ENCODE measurements around the gene WSCD2. TPM values are rescaled to one million over a fixed set of nuclear protein-coding genes. Genes with fewer than 3 reads are reported as not detected.

The WSCD2 gene
- total RNA-seq (1 to 10 TPM in 1 of 2 donors, under 1 TPM in 1; 0.50 to 1.7 TPM), polyA plus RNA-seq (ENCODE audit: insufficient read depth, low read depth, low replicate concordance) (0.94 TPM)
- long read RNA-seq, donor 1: 0 reads
- long read RNA-seq, donor 2: 0 reads

GRCh38 chr12:108129017-108129812 is at the start of gene WSCD2:
TSS of gene WSCD2 (plus strand) at chr12:108129288. CDS start at chr12:108195833, 66,545 bp downstream.
- Histone ChIP-seq H3K36me3 (ENCODE audit: low read depth, missing control alignments) (no peaks in the 10 kb centered on the region), H3K27me3 (no peaks in the 10 kb centered on the region), H3K4me3 (peak within 1 kb of the TSS; percentile 54 to 57), H3K9me3 (no peaks in the 10 kb centered on the region), H3K4me1 (peaks cover 7% of the 10 kb centered on the region), H3K27ac (no peak within 1 kb of the TSS)
- peak; percentile 66 for DNase-seq
- TF ChIP-seq CTCF (IDR thresholded peaks at IDR 0.05): peak in 1 of 3 experiments; percentile 7
- TF ChIP-seq POLR2A (IDR thresholded peaks at IDR 0.05): no peak
- WGBS, 2 donors: 3 to 4% methylated on average over 18 to 51 of the region's 74 CpGs
- intact Hi-C loops (cut with DNase I; ENCODE audit: low total_unique reads): no loop called here

GRCh38 chr12:108079721-108080120 is 49.4 kb upstream of the WSCD2 start:
- DNase-seq: peak; percentile 31
- no peak overlapping the region for H3K4me3 ChIP-seq
- H3K27me3 ChIP-seq: no peaks in the 10 kb centered on the region
- H3K9me3 ChIP-seq: no peaks in the 10 kb centered on the region
- intact Hi-C loops (cut with DNase I; ENCODE audit: low total_unique reads): no loop called here
- no peak overlapping the region for H3K27ac ChIP-seq
- H3K4me1 ChIP-seq: no peaks in the 10 kb centered on the region
- WGBS, 2 donors: 88 to 90% methylated on average over 1 of the region's 1 CpG
- TF ChIP-seq POLR2A (IDR thresholded peaks at IDR 0.05) (no peak), CTCF (IDR thresholded peaks at IDR 0.05) (no peak)
- no peaks in the 10 kb centered on the region for H3K36me3 ChIP-seq (ENCODE audit: low read depth, missing control alignments)

GRCh38 chr12:108080363-108080762 is 48.7 kb upstream of the WSCD2 start:
- no peak overlapping the region for H3K4me3 ChIP-seq
- WGBS, 2 donors: 59 to 64% methylated on average over 7 of the region's 7 CpGs
- DNase-seq: no peak
- H3K27me3 ChIP-seq: no peaks in the 10 kb centered on the region
- no peaks in the 10 kb centered on the region for H3K36me3 ChIP-seq (ENCODE audit: low read depth, missing control alignments)
- no peak for TF ChIP-seq CTCF (IDR thresholded peaks at IDR 0.05)
- no peak for TF ChIP-seq POLR2A (IDR thresholded peaks at IDR 0.05)
- H3K4me1 ChIP-seq: no peaks in the 10 kb centered on the region
- H3K27ac ChIP-seq: no peak overlapping the region
- intact Hi-C loops (cut with DNase I; ENCODE audit: low total_unique reads): no loop called here
- no peaks in the 10 kb centered on the region for H3K9me3 ChIP-seq

GRCh38 chr12:108082485-108082884 is 46.6 kb upstream of the WSCD2 start:
- Histone ChIP-seq H3K36me3 (ENCODE audit: low read depth, missing control alignments) (no peaks in the 10 kb centered on the region), H3K4me3 (no peak overlapping the region), H3K27me3 (no peaks in the 10 kb centered on the region), H3K27ac (no peak overlapping the region), H3K4me1 (no peaks in the 10 kb centered on the region), H3K9me3 (no peaks in the 10 kb centered on the region)
- intact Hi-C loops (cut with DNase I; ENCODE audit: low total_unique reads): no loop called here
- DNase-seq: no peak
- WGBS, 2 donors: 73 to 77% methylated on average over 1 of the region's 1 CpG
- TF ChIP-seq CTCF (IDR thresholded peaks at IDR 0.05): no peak
- no peak for TF ChIP-seq POLR2A (IDR thresholded peaks at IDR 0.05)
